ENCODE results near the gene LETMD1.
"Not testable (repeated sequence)": the region's sequence is repeated elsewhere in the genome, so short reads cannot be mapped to it uniquely, and the experiment has no call there.

LETMD1 gene

GRCh38 chr12:51027342-51027835 lies 20.7 kb upstream of the LETMD1 start:
- DNase-seq, result no peak

- peak; percentile 77 for DNase-seq
These were observed 19.9 kb upstream of the LETMD1 start for GRCh38 chr12:51028126-51028812.

DNA sequence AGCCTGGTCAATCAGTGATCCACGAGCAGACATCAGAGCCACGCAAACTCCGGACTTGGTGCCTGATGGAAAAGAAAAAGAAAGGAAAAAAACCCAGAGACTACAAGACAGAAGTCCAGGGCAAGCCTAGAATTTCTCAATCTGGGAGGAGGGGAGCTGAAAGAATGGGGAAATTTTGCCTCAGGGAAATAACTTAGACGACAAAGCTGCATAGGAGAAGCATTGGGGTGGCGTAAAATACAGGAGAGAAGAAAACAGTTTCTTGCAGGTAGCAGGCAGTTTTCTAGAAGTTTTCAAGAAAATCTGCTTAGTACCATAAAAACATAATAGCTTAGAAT lies 19.3 kb upstream of the LETMD1 start:
- no peak for DNase-seq

DNA sequence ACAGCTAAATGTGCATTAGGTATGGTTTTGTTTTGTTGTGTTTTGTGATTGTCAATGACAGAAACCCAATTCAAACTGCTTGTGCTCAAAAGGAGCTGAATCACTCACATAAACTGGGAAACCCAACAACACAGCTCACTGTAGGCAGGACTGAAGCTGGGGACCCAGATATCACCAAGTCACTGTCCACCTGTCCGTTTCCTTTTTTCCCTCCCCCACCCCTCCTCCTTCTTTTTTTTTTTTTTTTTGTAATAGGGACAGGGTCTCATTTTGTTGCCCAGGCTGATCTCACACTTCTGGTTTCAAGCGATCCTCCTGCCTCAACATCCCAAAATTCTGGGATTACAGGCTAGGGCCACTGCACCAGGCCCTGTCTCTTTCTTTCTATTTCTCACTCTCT lies 15.1 kb upstream of the LETMD1 start:
- no peak for DNase-seq

DNA sequence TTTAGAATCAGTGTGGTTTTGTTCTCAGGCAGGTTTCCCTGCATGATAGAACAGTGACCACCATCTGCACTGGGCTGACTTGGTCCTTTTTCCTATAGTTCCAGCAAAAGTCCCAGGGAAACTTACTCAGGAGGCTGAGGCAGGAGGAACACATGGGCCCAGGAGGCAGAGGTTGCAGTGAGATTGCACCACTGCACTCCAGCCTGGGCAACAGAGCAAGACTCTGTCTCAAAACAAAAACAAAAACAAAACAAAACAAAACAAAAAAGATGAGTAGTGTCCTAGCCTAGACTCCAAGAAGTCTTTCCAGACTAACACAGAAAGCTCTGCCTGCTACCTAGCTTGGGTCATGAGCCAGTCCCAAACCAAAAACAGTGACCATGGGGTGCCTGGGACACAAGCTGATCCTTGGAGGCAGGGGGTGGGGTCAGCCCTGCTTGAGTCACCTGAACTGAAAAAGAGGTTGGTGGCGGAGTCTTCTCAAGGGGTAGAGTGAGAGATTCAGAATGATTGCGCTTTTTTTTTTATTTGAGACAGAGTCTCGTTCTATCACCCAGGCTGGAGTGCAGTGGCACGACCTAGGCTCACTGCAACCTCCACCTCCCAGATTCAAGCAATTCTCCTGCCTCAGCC lies 14.6 kb upstream of the LETMD1 start:
- DNase-seq, result no peak

- no peak for DNase-seq
These were observed 11.8 kb upstream of the LETMD1 start for GRCh38 chr12:51036279-51036678.

- peak; percentile 31 for DNase-seq
These were observed 629 bp downstream of the LETMD1 start for GRCh38 chr12:51048661-51049251.

GRCh38 chr12:51049525-51049924 lies 1.4 kb downstream of the LETMD1 start:
- no peak for DNase-seq

DNA sequence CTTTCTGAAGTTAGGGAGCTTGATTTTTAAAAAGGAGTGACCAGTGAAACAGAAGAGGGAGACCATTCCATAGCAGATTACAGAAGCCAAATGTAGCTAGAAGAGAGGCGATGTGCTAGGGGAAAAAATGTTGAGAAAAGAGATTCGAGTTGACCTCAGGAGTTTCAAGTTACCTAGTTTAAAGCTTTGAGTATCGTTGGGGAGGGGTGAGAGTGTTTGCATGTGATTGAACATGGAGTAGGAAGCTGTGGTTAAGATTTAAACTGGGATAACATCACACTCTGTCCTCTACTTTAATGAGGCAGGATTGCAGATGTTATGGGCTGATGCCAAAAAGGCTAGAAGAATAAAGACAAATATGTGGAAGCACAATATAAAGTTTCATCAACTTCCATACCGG lies 3.7 kb downstream of the LETMD1 start:
- no peak for DNase-seq

- DNase-seq, result no peak
These were observed 6.9 kb downstream of the LETMD1 start for GRCh38 chr12:51055060-51055459.

DNA sequence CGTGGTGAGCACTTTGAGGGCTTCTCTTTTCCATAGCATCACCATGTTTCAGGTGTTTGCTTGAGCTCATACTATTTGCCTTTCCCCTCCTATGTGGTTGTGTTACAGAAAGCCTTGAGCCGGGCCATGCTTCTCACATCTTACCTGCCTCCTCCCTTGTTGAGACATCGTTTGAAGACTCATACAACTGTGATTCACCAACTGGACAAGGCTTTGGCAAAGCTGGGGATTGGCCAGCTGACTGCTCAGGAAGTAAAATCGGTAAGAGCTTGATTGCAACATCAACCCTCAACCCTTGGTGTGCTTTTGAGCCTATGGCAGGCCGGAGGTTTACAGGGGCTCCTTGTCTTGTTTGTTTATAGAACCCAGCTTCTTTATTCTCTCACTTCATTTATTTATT lies 8.1 kb downstream of the LETMD1 start:
- DNase-seq, result no peak

DNA sequence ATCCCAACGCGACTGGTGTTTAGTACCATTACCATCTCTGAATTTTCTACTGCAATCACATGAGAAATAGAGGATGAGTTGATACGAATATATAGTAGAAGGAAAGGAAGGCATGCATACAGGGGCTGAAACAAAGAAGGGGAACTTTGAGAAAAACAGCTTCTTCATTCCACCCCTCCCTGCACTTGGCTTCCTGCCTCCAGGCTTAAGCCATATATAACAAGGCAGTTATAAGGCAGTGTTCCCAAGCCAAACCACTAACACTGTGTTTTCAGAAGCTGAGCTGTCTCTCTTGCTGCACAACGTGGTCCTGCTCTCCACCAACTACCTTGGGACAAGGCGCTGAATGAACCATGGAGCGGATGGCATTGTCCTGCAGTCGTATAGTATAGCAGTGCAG lies 11.0 kb downstream of the LETMD1 start:
- DNase-seq, result no peak

DNA sequence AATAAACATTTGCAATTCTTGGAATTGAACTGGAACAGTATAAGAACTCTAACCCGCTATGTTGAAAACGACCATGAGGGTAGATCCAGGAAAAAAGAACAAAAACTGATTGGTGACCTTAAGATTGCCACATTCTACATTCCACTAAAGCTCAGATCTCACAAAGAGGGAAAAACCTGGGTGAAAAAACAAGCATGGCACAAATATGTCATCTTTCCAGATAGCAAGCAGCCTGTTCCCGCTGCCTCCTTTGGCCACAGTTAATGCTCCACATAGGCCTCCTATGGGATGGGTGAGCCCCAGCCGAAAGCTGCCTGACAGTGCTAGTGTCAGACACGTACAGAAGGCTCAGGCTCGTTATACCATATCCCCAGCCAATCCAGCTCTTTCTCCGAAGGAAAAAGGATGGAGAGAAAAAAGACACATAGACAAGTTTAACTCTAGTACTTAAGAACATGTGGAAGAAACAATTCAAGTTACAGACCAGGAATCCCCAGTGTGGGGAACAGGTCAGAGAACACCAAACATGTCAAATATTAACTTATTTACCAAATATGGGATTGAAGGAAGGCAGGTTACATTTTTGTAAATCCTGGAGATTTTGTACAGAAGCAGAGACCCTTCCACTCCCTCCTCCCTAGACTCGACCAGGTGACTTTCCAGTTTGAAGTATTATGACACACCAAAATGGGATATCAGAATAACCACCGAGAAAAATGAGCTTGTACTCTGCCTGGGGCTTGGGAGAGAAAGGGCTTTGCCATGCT lies 14.7 kb downstream of the LETMD1 start:
- DNase-seq, result no peak

DNA sequence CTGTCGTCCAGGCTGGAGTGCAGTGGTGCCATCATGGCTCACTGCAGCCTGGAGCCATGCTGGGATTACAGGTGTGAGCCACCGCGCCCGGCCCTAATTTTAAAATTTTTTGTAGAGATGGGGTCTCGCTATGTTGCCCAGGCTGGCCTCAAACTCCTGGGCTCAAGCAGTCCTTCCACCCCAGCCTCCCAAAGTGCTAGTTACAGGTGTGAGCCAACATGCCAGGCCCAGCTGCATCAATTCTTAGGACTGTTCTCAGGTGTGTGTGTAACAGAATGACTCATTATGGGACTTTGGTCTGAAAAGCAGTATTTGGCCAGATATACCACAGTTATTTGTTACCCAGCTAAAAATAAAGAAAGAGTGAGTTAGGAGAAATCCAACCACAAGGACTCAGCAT lies 17.4 kb downstream of the LETMD1 start:
- DNase-seq, result no peak

GRCh38 chr12:51067229-51067628 lies 19.1 kb downstream of the LETMD1 start:
- no peak for DNase-seq

DNA sequence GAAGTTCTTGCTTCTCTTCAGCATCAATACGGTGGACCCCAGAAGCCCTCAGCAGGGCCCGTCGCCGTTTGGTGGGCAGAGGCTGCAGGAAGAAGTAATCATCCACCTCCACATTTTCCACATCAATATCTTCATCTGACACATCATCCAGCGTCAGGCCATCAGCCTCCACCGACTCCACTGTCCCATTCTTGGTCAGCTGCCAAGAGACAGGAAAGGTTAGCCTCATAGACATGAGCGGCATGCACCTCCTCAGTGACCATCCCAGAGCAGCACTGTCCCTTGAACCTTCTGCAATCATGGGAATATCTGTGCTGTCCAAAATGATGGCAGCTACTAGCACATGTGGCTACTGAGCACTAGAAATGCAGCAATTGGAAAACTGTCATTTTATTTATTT lies 19.6 kb downstream of the LETMD1 start:
- DNase-seq, result no peak

DNA sequence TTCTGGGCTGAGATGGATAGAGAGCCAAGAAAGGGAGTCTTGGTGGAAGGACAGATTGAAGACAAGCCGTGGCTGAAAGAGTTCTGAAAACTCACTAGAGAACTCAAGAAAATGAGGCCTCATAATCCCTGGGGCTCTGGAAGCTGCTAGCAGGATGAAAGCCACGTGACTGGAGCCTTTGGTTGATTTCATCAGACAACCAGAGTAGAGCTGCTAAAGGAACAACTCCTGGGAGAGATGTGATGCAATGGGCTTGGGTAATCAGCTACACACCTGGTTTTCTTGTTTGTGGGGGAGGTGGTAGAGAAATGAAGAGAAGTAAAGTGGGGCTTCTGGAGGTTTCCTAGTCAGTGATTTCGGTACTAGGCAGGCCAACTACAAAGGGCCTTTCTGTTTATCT lies 21.9 kb downstream of the LETMD1 start:
- no peak for DNase-seq

DNA sequence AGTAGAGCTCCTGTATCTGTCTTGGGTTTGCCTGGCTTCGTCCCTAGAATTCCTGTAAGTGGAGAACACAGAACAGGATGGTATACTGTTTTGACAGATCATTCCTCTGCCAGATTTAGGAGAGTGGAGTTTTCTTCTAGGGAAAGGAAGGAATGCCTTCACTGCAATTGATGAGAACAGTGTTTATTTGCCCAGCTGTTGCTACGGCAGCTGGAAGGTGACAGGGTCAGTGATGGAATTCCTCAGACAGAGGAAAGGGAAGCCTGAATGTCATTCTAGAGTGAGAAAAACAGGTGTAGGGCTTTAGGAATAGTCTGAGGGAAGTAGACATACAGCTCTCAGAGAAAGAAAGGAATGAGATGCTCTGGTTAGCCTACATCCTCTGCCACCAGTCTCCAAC lies 23.5 kb downstream of the LETMD1 start:
- no peak for DNase-seq

GRCh38 chr12:51075390-51075789 lies 27.3 kb downstream of the LETMD1 start:
- DNase-seq, result no peak

- DNase-seq, result no peak
These were observed 28.3 kb downstream of the LETMD1 start for GRCh38 chr12:51076236-51076930.

DNA sequence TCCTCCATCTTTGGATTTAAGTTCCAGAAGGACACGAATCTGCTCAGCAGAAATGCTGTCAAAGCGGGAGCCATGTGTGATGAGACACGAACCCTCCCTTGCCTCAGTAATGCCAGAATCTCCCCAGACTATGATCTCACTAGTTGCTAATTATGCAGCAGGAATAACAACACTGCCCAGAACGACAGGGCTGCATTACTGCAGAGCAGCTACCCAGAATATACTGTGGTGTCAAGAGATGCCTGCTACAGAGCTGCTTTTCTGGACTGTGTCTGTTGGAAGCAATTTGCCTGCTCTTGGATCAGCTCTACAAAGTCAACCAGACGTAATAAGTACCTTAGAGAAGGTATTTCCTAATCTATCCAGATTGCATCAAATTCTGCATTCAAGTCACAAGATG lies 29.8 kb downstream of the LETMD1 start:
- DNase-seq, result no peak

- DNase-seq, result not testable (repeated sequence)
These were observed 30.2 kb downstream of the LETMD1 start for GRCh38 chr12:51078346-51078745.

DNA sequence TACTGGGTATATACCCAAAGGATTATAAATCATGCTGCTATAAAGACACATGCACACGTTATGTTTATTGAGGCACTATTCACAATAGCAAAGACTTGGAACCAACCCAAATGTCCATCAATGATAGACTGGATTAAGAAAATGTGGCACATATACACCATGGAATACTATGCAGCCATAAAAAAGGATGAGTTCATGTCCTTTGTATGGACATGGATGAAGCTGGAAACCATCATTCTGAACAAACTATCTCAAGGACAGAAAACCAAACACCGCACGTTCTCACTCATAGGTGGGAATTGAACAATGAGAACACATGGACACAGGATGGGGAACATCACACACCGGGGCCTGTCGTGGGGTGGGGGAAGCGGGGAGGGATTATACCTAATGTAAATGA lies 30.7 kb downstream of the LETMD1 start:
- not testable (repeated sequence) for DNase-seq

Measured in RPMI8226 (cell line).